Activated CD8-positive, alpha-beta T cell treated with anti-CD3 and anti-CD28 coated beads, Interleukin-2, amount 10 ng/mL, durations not matched to agents 7 days and 5 days (primary cell): Measurements from ENCODE around the gene TULP4. TPM values are rescaled to one million over a fixed set of nuclear protein-coding genes. Genes with fewer than 3 reads are reported as not detected.
"Not testable (repeated sequence)": the region's sequence is repeated elsewhere in the genome, so short reads cannot be mapped to it uniquely, and the experiment has no call there.

Experiments used
- ATAC-seq: fragments of 150-1000 bp; cut with Tn5 transposase; one replicate; pipeline ENCODE4 v1.10.0; 2021; ENCODE audit warnings: moderate library complexity
- CTCF ChIA-PET: fragments of 350-600 bp; sonication (Branson Sonifier 250); formaldehyde crosslinking; loops from one replicate; lab custom pipeline; 2021; ENCODE audit warnings: antibody characterized with exemption; lab: Charles Lee
- POLR2A ChIA-PET: fragments of 350-600 bp; sonication (Branson Sonifier 250); formaldehyde crosslinking; loops from one replicate; lab custom pipeline; 2021; ENCODE audit warnings: antibody characterized with exemption; lab: Charles Lee
- DNase-seq: peaks from one replicate; pipeline ENCODE4 v3.0.0-alpha.2; 2020
- H3K27ac Mint-ChIP-seq: one replicate; pipeline ENCODE4 v1.8.0; 2021; ENCODE audit warnings: mild to moderate bottlenecking, mixed read lengths
- H3K27me3 Mint-ChIP-seq: one replicate; pipeline ENCODE4 v1.8.0; 2021; ENCODE audit warnings: low read depth, mixed read lengths
- H3K36me3 Mint-ChIP-seq: one replicate; pipeline ENCODE4 v1.8.0; 2021; ENCODE audit warnings: low read depth, mixed read lengths
- H3K4me1 Mint-ChIP-seq: one replicate; pipeline ENCODE4 v1.8.0; 2021; ENCODE audit warnings: low read depth, mixed read lengths
- H3K4me3 Mint-ChIP-seq: one replicate; pipeline ENCODE4 v1.8.0; 2021; ENCODE audit warnings: mild to moderate bottlenecking, mixed read lengths
- H3K9me3 Mint-ChIP-seq: one replicate; pipeline ENCODE4 v1.8.0; 2022; ENCODE audit warnings: mixed read lengths; ENCODE audit not compliant: insufficient read depth
- total RNA-seq, 2 experiments: library from RNA; stranded (reverse); gene quantifications; one replicate each; pipeline ENCODE4 v1.2.3, GENCODE V29; 2021

The TULP4 gene
- total RNA-seq, 2 experiments from 2014 or later = 29.6 to 33.9 TPM

- H3K27ac Mint-ChIP-seq = no peak overlapping the region
- ChIA-PET POLR2A (no interaction called here), CTCF (interaction anchor here (0.9 to 2.7 kb wide), 3 partner anchors 181 to 258 kb away, joined by 3 to 9 read pairs (median 4); no protein-coding TSS in a partner anchor)
- no peak overlapping the region for H3K4me3 Mint-ChIP-seq
- H3K9me3 Mint-ChIP-seq = no peaks in the 10 kb centered on the region
- DNase-seq = no peak
- no peaks in the 10 kb centered on the region for H3K27me3 Mint-ChIP-seq
- no peak for ATAC-seq
- H3K36me3 Mint-ChIP-seq = no peaks in the 10 kb centered on the region
- H3K4me1 Mint-ChIP-seq = peaks cover 5% of the 10 kb centered on the region
Measured at GRCh38 chr6:158402184-158402583, 89.9 kb downstream of the TULP4 start.

- CTCF ChIA-PET, H3K36me3 Mint-ChIP-seq, H3K4me3 Mint-ChIP-seq, POLR2A ChIA-PET, H3K9me3 Mint-ChIP-seq, ATAC-seq, H3K4me1 Mint-ChIP-seq, H3K27ac Mint-ChIP-seq, H3K27me3 Mint-ChIP-seq, DNase-seq: not testable (repeated sequence)
Measured at GRCh38 chr6:158405321-158405831, 93.1 kb downstream of the TULP4 start.

GRCh38 chr6:158405933-158406332, 93.7 kb downstream of the TULP4 start:
- ChIA-PET POLR2A (no interaction called here), CTCF (no interaction called here)
- Mint-ChIP-seq H3K4me3 (no peak overlapping the region), H3K27me3 (no peaks in the 10 kb centered on the region), H3K36me3 (no peaks in the 10 kb centered on the region), H3K9me3 (no peaks in the 10 kb centered on the region), H3K27ac (no peak overlapping the region), H3K4me1 (peaks cover 5% of the 10 kb centered on the region)
- ATAC-seq (no peak), DNase-seq (no peak)

DNA sequence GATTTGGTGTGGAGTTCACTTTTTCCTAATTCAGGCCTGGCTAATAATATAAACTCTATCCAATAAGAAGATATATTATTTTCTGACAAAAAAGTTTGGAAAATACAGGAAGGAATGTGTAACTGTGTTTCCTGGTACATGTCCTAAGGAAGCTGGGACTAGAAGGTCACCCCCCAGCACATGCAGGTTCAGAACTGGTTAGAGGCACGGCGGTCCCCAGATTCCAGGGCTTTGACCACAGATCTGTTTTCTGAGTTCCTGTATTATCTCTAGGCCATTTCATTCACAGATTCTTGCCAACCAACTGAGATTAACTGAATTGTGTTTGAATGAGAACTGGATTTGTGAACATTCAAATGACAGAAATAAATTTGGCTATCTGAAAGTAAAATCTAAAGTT, 94.5 kb downstream of the TULP4 start:
- no peak overlapping the region for H3K4me3 Mint-ChIP-seq
- H3K4me1 Mint-ChIP-seq = peaks cover 5% of the 10 kb centered on the region
- no peaks in the 10 kb centered on the region for H3K9me3 Mint-ChIP-seq
- no peak for ATAC-seq
- H3K27me3 Mint-ChIP-seq = no peaks in the 10 kb centered on the region
- no peak for DNase-seq
- no peak overlapping the region for H3K27ac Mint-ChIP-seq
- H3K36me3 Mint-ChIP-seq = no peaks in the 10 kb centered on the region
- ChIA-PET POLR2A (no interaction called here), CTCF (interaction anchor here (1.1 kb wide), 1 partner anchor 79 kb away, joined by 3 read pairs; no protein-coding TSS in a partner anchor)

- POLR2A ChIA-PET = no interaction called here
- no peaks in the 10 kb centered on the region for H3K27me3 Mint-ChIP-seq
- H3K4me3 Mint-ChIP-seq = no peak overlapping the region
- DNase-seq = no peak
- no peaks in the 10 kb centered on the region for H3K36me3 Mint-ChIP-seq
- H3K9me3 Mint-ChIP-seq = no peaks in the 10 kb centered on the region
- peaks cover 3% of the 10 kb centered on the region for H3K4me1 Mint-ChIP-seq
- H3K27ac Mint-ChIP-seq = no peak overlapping the region
- CTCF ChIA-PET = interaction anchor here (0.9 to 1.2 kb wide), 3 partner anchors 81 to 194 kb away, joined by 3 to 6 read pairs (median 3); no protein-coding TSS in a partner anchor
- ATAC-seq = no peak
Measured at GRCh38 chr6:158408013-158408412, 95.7 kb downstream of the TULP4 start.

GRCh38 chr6:158408552-158409130, 96.4 kb downstream of the TULP4 start:
- ChIA-PET CTCF (interaction anchor here (1.2 kb wide), 1 partner anchor 194 kb away, joined by 3 read pairs; no protein-coding TSS in a partner anchor), POLR2A (no interaction called here)
- no peak overlapping the region for H3K4me3 Mint-ChIP-seq
- no peaks in the 10 kb centered on the region for H3K9me3 Mint-ChIP-seq
- H3K36me3 Mint-ChIP-seq = no peaks in the 10 kb centered on the region
- DNase-seq = no peak
- peaks cover 3% of the 10 kb centered on the region for H3K4me1 Mint-ChIP-seq
- H3K27ac Mint-ChIP-seq = no peak overlapping the region
- H3K27me3 Mint-ChIP-seq = no peaks in the 10 kb centered on the region
- no peak for ATAC-seq

DNA sequence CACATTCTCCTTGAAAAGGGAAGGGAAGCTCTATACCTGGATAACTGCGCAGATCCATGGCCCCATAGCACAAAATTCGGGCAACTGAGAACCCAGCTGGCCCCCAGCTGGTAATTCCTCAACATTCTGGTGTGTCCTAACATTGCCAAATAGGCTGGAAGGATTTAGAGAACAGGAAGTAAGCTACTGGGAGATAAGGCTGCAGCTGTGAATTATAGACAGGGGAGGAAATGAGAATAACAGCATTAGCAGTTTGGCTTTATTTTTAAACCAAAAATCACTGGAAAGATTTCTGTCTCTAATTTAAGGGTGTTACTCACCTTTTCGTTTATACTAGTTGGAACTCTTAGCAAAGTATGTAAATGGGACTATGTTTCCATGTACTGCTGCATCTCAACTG, 97.2 kb downstream of the TULP4 start:
- Mint-ChIP-seq H3K4me3 (no peak overlapping the region), H3K9me3 (no peaks in the 10 kb centered on the region), H3K4me1 (peaks cover 3% of the 10 kb centered on the region), H3K27me3 (no peaks in the 10 kb centered on the region), H3K27ac (no peak overlapping the region), H3K36me3 (no peaks in the 10 kb centered on the region)
- no peak for ATAC-seq
- DNase-seq = no peak
- ChIA-PET POLR2A (no interaction called here), CTCF (no interaction called here)

- ChIA-PET CTCF (interaction anchor here (0.7 to 1.4 kb wide), 4 partner anchors 8 to 196 kb away, joined by 3 to 4 read pairs (median 4); no protein-coding TSS in a partner anchor), POLR2A (interaction anchor here (0.7 kb wide), 1 partner anchor 10 kb away, joined by 3 read pairs; no protein-coding TSS in a partner anchor)
- ATAC-seq (no peak), DNase-seq (no peak)
- no peaks in the 10 kb centered on the region for H3K9me3 Mint-ChIP-seq
- no peak overlapping the region for H3K4me3 Mint-ChIP-seq
- H3K27ac Mint-ChIP-seq = no peak overlapping the region
- H3K4me1 Mint-ChIP-seq = peaks cover 3% of the 10 kb centered on the region
- H3K27me3 Mint-ChIP-seq = no peaks in the 10 kb centered on the region
- peaks cover 2% of the 10 kb centered on the region for H3K36me3 Mint-ChIP-seq
Measured at GRCh38 chr6:158410784-158411183, 98.5 kb downstream of the TULP4 start.

- H3K9me3 Mint-ChIP-seq = no peaks in the 10 kb centered on the region
- ChIA-PET POLR2A (no interaction called here), CTCF (interaction anchor here (1.3 to 1.4 kb wide), 2 partner anchors 25 to 197 kb away, joined by 4 read pairs; no protein-coding TSS in a partner anchor)
- H3K4me1 Mint-ChIP-seq = peaks cover 3% of the 10 kb centered on the region
- no peak overlapping the region for H3K27ac Mint-ChIP-seq
- DNase-seq = no peak
- H3K36me3 Mint-ChIP-seq = peaks cover 2% of the 10 kb centered on the region
- H3K27me3 Mint-ChIP-seq = no peaks in the 10 kb centered on the region
- no peak for ATAC-seq
- no peak overlapping the region for H3K4me3 Mint-ChIP-seq
Measured at GRCh38 chr6:158411998-158412397, 99.7 kb downstream of the TULP4 start.

DNA sequence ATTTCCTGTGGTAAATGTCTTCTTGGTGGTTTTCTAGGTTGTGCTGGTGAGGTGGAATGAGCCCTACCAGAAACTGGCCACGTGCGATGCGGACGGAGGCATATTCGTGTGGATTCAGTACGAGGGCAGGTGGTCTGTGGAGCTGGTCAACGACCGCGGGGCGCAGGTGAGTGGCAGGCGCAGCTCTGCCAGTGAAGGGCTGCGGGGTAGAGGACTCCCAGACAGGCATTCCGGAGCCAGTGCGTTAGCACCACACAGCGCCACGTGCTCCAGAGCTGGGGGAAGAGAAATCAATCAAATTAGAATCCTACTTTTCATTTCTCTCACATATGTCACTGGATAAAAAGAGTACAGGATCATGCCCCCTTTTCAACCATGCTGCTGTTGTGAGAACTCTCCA, 100.8 kb downstream of the TULP4 start:
- H3K27me3 Mint-ChIP-seq = no peaks in the 10 kb centered on the region
- POLR2A ChIA-PET = interaction anchor here (0.6 kb wide), 1 partner anchor 223 kb away, joined by 5 read pairs; no protein-coding TSS in a partner anchor
- H3K27ac Mint-ChIP-seq = no peak overlapping the region
- ATAC-seq (no peak), DNase-seq (no peak)
- H3K4me3 Mint-ChIP-seq = no peak overlapping the region
- H3K36me3 Mint-ChIP-seq = peaks cover 4% of the 10 kb centered on the region
- CTCF ChIA-PET = no interaction called here
- H3K9me3 Mint-ChIP-seq = no peaks in the 10 kb centered on the region
- peaks cover 3% of the 10 kb centered on the region for H3K4me1 Mint-ChIP-seq

- no peaks in the 10 kb centered on the region for H3K27me3 Mint-ChIP-seq
- H3K9me3 Mint-ChIP-seq = no peaks in the 10 kb centered on the region
- ChIA-PET POLR2A (interaction anchor here (0.6 kb wide), 1 partner anchor 224 kb away, joined by 5 read pairs; no protein-coding TSS in a partner anchor), CTCF (no interaction called here)
- DNase-seq (no peak), ATAC-seq (no peak)
- H3K4me1 Mint-ChIP-seq = peaks cover 3% of the 10 kb centered on the region
- H3K27ac Mint-ChIP-seq = no peak overlapping the region
- H3K4me3 Mint-ChIP-seq = no peak overlapping the region
- H3K36me3 Mint-ChIP-seq = peaks cover 4% of the 10 kb centered on the region
Measured at GRCh38 chr6:158413814-158414565, 101.7 kb downstream of the TULP4 start.

DNA sequence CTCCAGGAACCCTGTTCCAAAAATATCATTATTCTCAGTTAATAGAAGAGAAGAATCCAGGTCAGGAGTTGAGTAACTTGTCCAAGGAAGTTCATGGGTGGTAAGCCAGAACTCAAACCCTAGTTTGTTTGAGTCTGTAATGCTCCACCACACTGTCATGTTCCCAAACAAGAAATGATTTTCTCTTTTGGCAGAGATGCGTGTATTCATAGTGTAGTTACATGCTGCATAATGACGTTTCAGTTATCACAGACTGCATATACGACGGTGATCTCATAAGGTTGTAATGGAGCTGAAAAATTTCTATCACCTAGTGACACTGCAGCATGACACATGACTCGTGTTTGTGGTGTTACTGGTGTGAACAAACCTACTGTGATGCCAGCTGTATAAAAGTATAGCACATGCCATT, 102.6 kb downstream of the TULP4 start:
- Mint-ChIP-seq H3K27me3 (no peaks in the 10 kb centered on the region), H3K27ac (no peak overlapping the region), H3K4me1 (peaks cover 3% of the 10 kb centered on the region), H3K36me3 (peaks cover 6% of the 10 kb centered on the region), H3K4me3 (no peak overlapping the region), H3K9me3 (no peaks in the 10 kb centered on the region)
- ATAC-seq (no peak), DNase-seq (no peak)
- POLR2A ChIA-PET = no interaction called here
- CTCF ChIA-PET = no interaction called here
